ENCODE data around the gene ADGB.

DNA sequence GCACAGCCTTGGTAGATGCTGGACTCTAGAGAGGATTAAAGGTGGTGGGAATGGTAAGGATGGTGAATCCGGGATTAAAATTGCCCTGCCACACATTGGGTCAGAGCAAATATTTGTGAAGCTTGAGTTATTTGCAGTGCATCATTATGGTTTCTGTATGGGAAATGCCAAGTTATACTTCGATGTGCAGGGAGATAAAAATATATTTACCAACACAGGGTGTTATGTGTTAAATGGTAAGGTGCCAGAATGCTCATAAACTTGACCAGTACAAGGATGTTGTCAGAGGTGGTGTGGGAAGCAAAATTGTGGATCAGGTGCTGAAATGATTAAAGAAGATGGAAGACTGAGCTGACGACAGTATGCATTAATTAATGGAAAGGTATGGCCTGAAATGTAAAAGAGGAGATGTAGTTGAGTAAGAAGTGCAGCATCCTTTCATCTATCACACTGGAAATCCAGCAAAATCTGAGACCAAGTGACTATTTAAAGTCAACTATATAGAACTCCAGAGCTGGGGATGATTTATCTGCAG lies 262.3 kb downstream of the ADGB start:
- TF ChIP-seq, protein P1, sequence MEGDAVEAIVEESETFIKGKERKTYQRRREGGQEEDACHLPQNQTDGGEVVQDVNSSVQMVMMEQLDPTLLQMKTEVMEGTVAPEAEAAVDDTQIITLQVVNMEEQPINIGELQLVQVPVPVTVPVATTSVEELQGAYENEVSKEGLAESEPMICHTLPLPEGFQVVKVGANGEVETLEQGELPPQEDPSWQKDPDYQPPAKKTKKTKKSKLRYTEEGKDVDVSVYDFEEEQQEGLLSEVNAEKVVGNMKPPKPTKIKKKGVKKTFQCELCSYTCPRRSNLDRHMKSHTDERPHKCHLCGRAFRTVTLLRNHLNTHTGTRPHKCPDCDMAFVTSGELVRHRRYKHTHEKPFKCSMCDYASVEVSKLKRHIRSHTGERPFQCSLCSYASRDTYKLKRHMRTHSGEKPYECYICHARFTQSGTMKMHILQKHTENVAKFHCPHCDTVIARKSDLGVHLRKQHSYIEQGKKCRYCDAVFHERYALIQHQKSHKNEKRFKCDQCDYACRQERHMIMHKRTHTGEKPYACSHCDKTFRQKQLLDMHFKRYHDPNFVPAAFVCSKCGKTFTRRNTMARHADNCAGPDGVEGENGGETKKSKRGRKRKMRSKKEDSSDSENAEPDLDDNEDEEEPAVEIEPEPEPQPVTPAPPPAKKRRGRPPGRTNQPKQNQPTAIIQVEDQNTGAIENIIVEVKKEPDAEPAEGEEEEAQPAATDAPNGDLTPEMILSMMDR (IDR thresholded peaks at IDR 0.05): no peak
- TF ChIP-seq POLR2A (IDR thresholded peaks at IDR 0.05; ENCODE audit: low read depth): no peak
- TF ChIP-seq EP300 (IDR thresholded peaks at IDR 0.05): no peak
